HUDEP-2 (cell line): ENCODE measurements around the gene C2orf49.
A peak's percentile ranks its signal among the peaks of the same experiment; 100 is the strongest.

Experiments used
- DNase-seq, 76 experiments: peaks; one replicate each; lab custom pipeline; 2025; ENCODE audit not compliant: unreplicated experiment in 76 of 76; lab: John Stamatoyannopoulos, UW

C2orf49 gene

GRCh38 chr2:105380432-105381100, 43.2 kb downstream of the C2orf49 start:
- DNase-seq = peak in 15 of 76 experiments; percentile 3 to 64 (median 28)

- no peak for DNase-seq
Observed at GRCh38 chr2:105381101-105381668, 43.8 kb downstream of the C2orf49 start.

GRCh38 chr2:105382177-105382576, 44.8 kb downstream of the C2orf49 start:
- no peak for DNase-seq

- DNase-seq = no peak
Observed at GRCh38 chr2:105383432-105384166, 46.3 kb downstream of the C2orf49 start.

- no peak for DNase-seq
Observed at GRCh38 chr2:105384216-105384615, 46.9 kb downstream of the C2orf49 start.

- DNase-seq = no peak
Observed at GRCh38 chr2:105384861-105385260, 47.5 kb downstream of the C2orf49 start.

GRCh38 chr2:105385731-105386540, 48.6 kb downstream of the C2orf49 start:
- peak in 75 of 76 experiments; percentile 14 to 90 (median 56) for DNase-seq

GRCh38 chr2:105387225-105387624, 49.9 kb downstream of the C2orf49 start:
- no peak for DNase-seq

GRCh38 chr2:105388971-105389381, 51.6 kb downstream of the C2orf49 start:
- no peak for DNase-seq

- no peak for DNase-seq
Observed at GRCh38 chr2:105390454-105390853, 53.1 kb downstream of the C2orf49 start.

- no peak for DNase-seq
Observed at GRCh38 chr2:105391058-105391627, 53.8 kb downstream of the C2orf49 start.

GRCh38 chr2:105391763-105392662, 54.7 kb downstream of the C2orf49 start:
- no peak for DNase-seq

GRCh38 chr2:105393373-105394055, 56.2 kb downstream of the C2orf49 start:
- no peak for DNase-seq

GRCh38 chr2:105394951-105395611, 57.7 kb downstream of the C2orf49 start:
- DNase-seq = no peak

GRCh38 chr2:105395691-105396090, 58.4 kb downstream of the C2orf49 start:
- DNase-seq = no peak

- peak in 64 of 76 experiments; percentile 1 to 75 (median 43) for DNase-seq
Observed at GRCh38 chr2:105396254-105397024, 59.1 kb downstream of the C2orf49 start.

GRCh38 chr2:105397025-105397722, 59.8 kb downstream of the C2orf49 start:
- DNase-seq = peak in 11 of 76 experiments; percentile 6 to 46 (median 17)
